GM12891 (cell line): ENCODE data around the gene TRPC6.

Experiments used
- POLR2A ChIP-seq: IDR thresholded peaks from 2 replicates; pipeline ENCODE4 v1.6.1; 2011; ENCODE audit warnings: low read depth, low read length, control low read depth
- POLR2AphosphoS5 ChIP-seq: IDR thresholded peaks from 2 replicates; pipeline ENCODE4 v1.6.1; 2011; ENCODE audit warnings: low read depth, low read length, control low read depth
- POU2F2 ChIP-seq: IDR thresholded peaks from 2 replicates; pipeline ENCODE4 v1.6.1; 2011; ENCODE audit warnings: low read depth, mild to moderate bottlenecking, control low read depth, low read length, moderate library complexity
- SPI1 ChIP-seq: IDR thresholded peaks from 2 replicates; pipeline ENCODE4 v1.6.1; 2011; ENCODE audit warnings: low read depth, low read length, control low read depth
- TAF1 ChIP-seq: IDR thresholded peaks from 2 replicates; pipeline ENCODE4 v1.6.1; 2011; ENCODE audit warnings: low read depth, low read length, control low read depth

- TF ChIP-seq TAF1 (no peak), POLR2A (no peak), SPI1 (no peak), POU2F2 (no peak), POLR2AphosphoS5 (no peak)
Observed at GRCh38 chr11:101583251-101584128, at the start of gene TRPC6.
